IPS DF 4.7 (cell line): ENCODE results near the gene OR4P4.

Experiments
- DNase-seq: peaks from one replicate; pipeline ENCODE4 v3.0.0-alpha.2; 2013; ENCODE audit warnings: low spot score; ENCODE audit errors: extremely low read depth

Gene OR4P4

GRCh38 chr11:55634813-55635212, at the start of gene OR4P4:
Gene OR4P4, plus strand, starts transcription at chr11:55635113.
- no peak for DNase-seq

GRCh38 chr11:55607545-55607944, 27.4 kb upstream of the OR4P4 start, which contains the start of gene OR4C11:
Gene OR4C11, minus strand, starts transcription at chr11:55607645. Its CDS starts 3,272 bp downstream, at chr11:55604373.
- no peak for DNase-seq

- no peak for DNase-seq
These were observed 10.4 kb upstream of the OR4P4 start for GRCh38 chr11:55624531-55624930.

- no peak for DNase-seq
These were observed 13.1 kb downstream of the OR4P4 start, which contains the start of gene OR4S2 for GRCh38 chr11:55648027-55648426. Gene OR4S2, plus strand, starts transcription at chr11:55648327. Its CDS starts 2,577 bp downstream, at chr11:55650904.

- DNase-seq: no peak
These were observed 17.6 kb downstream of the OR4P4 start for GRCh38 chr11:55652560-55652959.

- no peak for DNase-seq
These were observed 20.2 kb downstream of the OR4P4 start for GRCh38 chr11:55655096-55655495.

GRCh38 chr11:55658031-55658573, 23.2 kb downstream of the OR4P4 start:
- DNase-seq: no peak

- no peak for DNase-seq
These were observed 23.7 kb downstream of the OR4P4 start for GRCh38 chr11:55658608-55659007.

GRCh38 chr11:55661901-55662300, 27.0 kb downstream of the OR4P4 start, which contains the start of gene OR4C6:
Gene OR4C6, plus strand, starts transcription at chr11:55662201. Its CDS starts 2,966 bp downstream, at chr11:55665167.
- DNase-seq: no peak

GRCh38 chr11:55669376-55669775, 34.5 kb downstream of the OR4P4 start:
- no peak for DNase-seq

GRCh38 chr11:55673860-55674259, 38.9 kb downstream of the OR4P4 start:
- DNase-seq: no peak
